ENCODE measurements around the gene ECSCR.

The ECSCR gene

GRCh38 chr5:139439013-139439903 lies 23.3 kb downstream of the ECSCR start, which contains the start of gene DNAJC18 (continued):
- TF ChIP-seq ZSCAN18 (tag by site-specific recombination; IDR thresholded peaks at IDR 0.05): peak; percentile 66; the same call in 1 of the 2 replicates
- TF ChIP-seq ZSCAN16 (tag by site-specific recombination; IDR thresholded peaks at IDR 0.05): peak; percentile 64; the same call in 1 of the 2 replicates
- no peak for TF ChIP-seq ZNF449 (tag by site-specific recombination; IDR thresholded peaks at IDR 0.05)
- TF ChIP-seq ZBTB17 (tag by site-specific recombination; IDR thresholded peaks at IDR 0.05): peak; percentile 100
- peak; percentile 94 for TF ChIP-seq KLF10 (tag by site-specific recombination; IDR thresholded peaks at IDR 0.05)
- TF ChIP-seq OSR2 (tag by site-specific recombination; IDR thresholded peaks at IDR 0.05): 0 out of 2 replicates have a peak, but pooled peaks have one; percentile 21
- TF ChIP-seq ZNF560 (tag by site-specific recombination; IDR thresholded peaks at IDR 0.05; ENCODE audit: borderline replicate concordance): no peak
- TF ChIP-seq ZIC2 (tag by site-specific recombination; IDR thresholded peaks at IDR 0.05): peak; percentile 45; the same call in 1 of the 2 replicates
- peak; percentile 97 for TF ChIP-seq PATZ1 (tag by site-specific recombination; IDR thresholded peaks at IDR 0.05)
- TF ChIP-seq ZNF211 (tag by site-specific recombination; IDR thresholded peaks at IDR 0.05; ENCODE audit: low read depth): no peak
- TF ChIP-seq ZNF510 (tag by site-specific recombination; IDR thresholded peaks at IDR 0.05; ENCODE audit: insufficient replicate concordance): no peak
- no peak for TF ChIP-seq ZNF202 (tag by site-specific recombination; IDR thresholded peaks at IDR 0.05; ENCODE audit: borderline replicate concordance)
- TF ChIP-seq ZNF623 (tag by site-specific recombination; IDR thresholded peaks at IDR 0.05): peak; percentile 32; the same call in 1 of the 2 replicates
- no peak for TF ChIP-seq ZBTB44 (tag by site-specific recombination; IDR thresholded peaks at IDR 0.05)
- TF ChIP-seq YY1 (tag by site-specific recombination; IDR thresholded peaks at IDR 0.05): peak; percentile 93
- peak; percentile 67; the same call in 1 of the 2 replicates for TF ChIP-seq KLF7 (tag by site-specific recombination; IDR thresholded peaks at IDR 0.05; ENCODE audit: borderline replicate concordance)
- TF ChIP-seq ZNF610 (tag by site-specific recombination; IDR thresholded peaks at IDR 0.05; ENCODE audit: borderline replicate concordance): peak; percentile 87
- TF ChIP-seq ZNF580 (tag by site-specific recombination; IDR thresholded peaks at IDR 0.05): peak; percentile 95
- TF ChIP-seq WT1 (tag by site-specific recombination; IDR thresholded peaks at IDR 0.05): peak; percentile 82
- peak; percentile 18; the same call in 1 of the 2 replicates for TF ChIP-seq MYNN (tag by site-specific recombination; IDR thresholded peaks at IDR 0.05; ENCODE audit: borderline replicate concordance)
- TF ChIP-seq ZBTB8A (tag by site-specific recombination; IDR thresholded peaks at IDR 0.05): peak; percentile 72
- TF ChIP-seq SP2 (tag by site-specific recombination; IDR thresholded peaks at IDR 0.05): peak; percentile 41; the same call in 1 of the 2 replicates
- peak; percentile 84 for TF ChIP-seq ZFP69B (tag by site-specific recombination; IDR thresholded peaks at IDR 0.05)
- TF ChIP-seq ZNF488 (tag by site-specific recombination; IDR thresholded peaks at IDR 0.05): no peak
- peak; percentile 90 for TF ChIP-seq ZBTB7A (tag by site-specific recombination; IDR thresholded peaks at IDR 0.05; ENCODE audit: low read depth)
- peak; percentile 82 for TF ChIP-seq ZNF366 (tag by site-specific recombination; conservative IDR thresholded peaks at IDR 0.05)
- TF ChIP-seq EGR2 (tag by site-specific recombination; IDR thresholded peaks at IDR 0.05; ENCODE audit: low read depth): peak; percentile 92
- peak; percentile 90 for TF ChIP-seq ZNF501 (tag by site-specific recombination; IDR thresholded peaks at IDR 0.05)
